ENCODE measurements around the gene MYH13.

- no peak for TF ChIP-seq CTCF (IDR thresholded peaks at IDR 0.05 in 8 of 11, conservative IDR thresholded peaks at IDR 0.05 in 3 of 11)
- TF ChIP-seq POLR2A (IDR thresholded peaks at IDR 0.05), result no peak
These were observed 48.8 kb downstream of the MYH13 start for GRCh38 chr17:10323812-10324610.
